Measurements from ENCODE around the gene MYO3B.

GRCh38 chr2:170152421-170152820 lies 25.5 kb upstream of the MYO3B start:
- no peak for TF ChIP-seq CTCF (IDR thresholded peaks at IDR 0.05)
- TF ChIP-seq SP1 (CRISPR knock-in tag; conservative IDR thresholded peaks at IDR 0.05) = no peak
- no peak for TF ChIP-seq MLX (CRISPR knock-in tag; IDR thresholded peaks at IDR 0.05)
- TF ChIP-seq ZNF512 (CRISPR knock-in tag; IDR thresholded peaks at IDR 0.05; ENCODE audit: borderline replicate concordance) = no peak
- TF ChIP-seq CREM (CRISPR knock-in tag; IDR thresholded peaks at IDR 0.05) = no peak
- no peak for TF ChIP-seq TP53 (CRISPR knock-in tag; IDR thresholded peaks at IDR 0.05)

All from WTC11 (cell line).